Measurements from ENCODE around the gene DHRS2. TPM values are rescaled to one million over a fixed set of nuclear protein-coding genes. Genes with fewer than 3 reads are reported as not detected.
A peak's percentile ranks its signal among the peaks of the same experiment; 100 is the strongest.

The DHRS2 gene
- total and polyA plus RNA-seq, 2 of the 13 experiments (the other 11 are each of a cell fraction or from before 2014, with no cell fraction given): 1,621 to 3,021 TPM

DNA sequence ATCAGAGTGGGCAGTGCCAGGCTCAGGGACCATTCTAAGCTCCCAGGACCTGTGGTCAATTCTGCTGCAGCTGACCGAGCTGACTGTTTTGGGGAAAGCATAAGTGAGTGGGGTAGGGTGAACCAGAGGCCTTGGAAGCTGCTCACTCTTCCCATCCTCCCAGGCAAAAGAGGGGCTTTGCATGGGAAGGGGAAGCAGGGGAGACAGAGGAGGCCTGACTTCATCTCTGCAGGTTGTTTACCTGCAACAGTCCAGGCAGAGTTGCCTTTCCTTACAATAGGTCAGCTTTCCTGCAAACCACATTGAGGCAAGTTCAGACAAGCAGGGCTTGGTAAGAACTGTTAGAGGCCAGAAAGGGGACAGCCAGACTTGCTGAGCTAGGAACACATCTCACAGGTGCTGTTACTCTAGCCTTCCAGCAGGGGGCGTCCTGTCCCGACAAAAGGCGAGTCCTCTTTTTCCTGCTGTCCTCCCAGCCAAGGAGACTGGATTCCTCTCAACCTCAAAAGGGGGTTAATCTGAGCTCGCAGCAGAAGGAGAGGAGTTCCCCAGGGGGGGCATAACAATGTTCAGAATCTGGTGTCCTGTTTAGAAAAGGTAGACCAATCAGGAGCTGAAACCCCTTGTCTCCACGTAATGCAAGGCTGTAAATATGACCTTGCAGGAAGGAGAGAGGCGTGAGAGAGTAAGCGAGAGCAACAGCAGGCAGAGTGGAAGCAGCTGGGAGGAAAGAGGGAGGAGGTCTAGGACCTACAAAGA, 4.3 kb upstream of the DHRS2 start (continued):
- TF ChIP-seq NFAT5 (CRISPR knock-in tag; IDR thresholded peaks at IDR 0.05) (no peak), JUND (CRISPR knock-in tag; IDR thresholded peaks at IDR 0.05) (no peak), FOXC1 (CRISPR knock-in tag; IDR thresholded peaks at IDR 0.05; ENCODE audit: borderline replicate concordance) (no peak), TRIM22 (IDR thresholded peaks at IDR 0.05) (no peak), NCOR1 (IDR thresholded peaks at IDR 0.05; ENCODE audit: borderline replicate concordance, low read length) (no peak; the same call in 1 of the 2 replicates), ZNF34 (CRISPR knock-in tag; IDR thresholded peaks at IDR 0.05; ENCODE audit: borderline replicate concordance) (peak; percentile 99), ZNF737 (CRISPR knock-in tag; IDR thresholded peaks at IDR 0.05; ENCODE audit: borderline replicate concordance) (no peak), ZNF468 (CRISPR knock-in tag; IDR thresholded peaks at IDR 0.05) (no peak), GTF2F1 (IDR thresholded peaks at IDR 0.05; ENCODE audit: low read length) (peak; percentile 25; the same call in 1 of the 2 replicates), ERF (CRISPR knock-in tag; IDR thresholded peaks at IDR 0.05) (peak; percentile 95), CBX5 (CRISPR knock-in tag; IDR thresholded peaks at IDR 0.05; ENCODE audit: borderline replicate concordance) (peak; percentile 96), ZNF3 (CRISPR knock-in tag; IDR thresholded peaks at IDR 0.05) (peak; percentile 52; the same call in 1 of the 2 replicates), HDAC1 (CRISPR knock-in tag; IDR thresholded peaks at IDR 0.05) (no peak), KDM5B (CRISPR knock-in tag; IDR thresholded peaks at IDR 0.05; ENCODE audit: borderline replicate concordance) (no peak), ZNF354B (CRISPR knock-in tag; IDR thresholded peaks at IDR 0.05) (peak; percentile 79)
- TF ChIP-seq, protein P1, sequence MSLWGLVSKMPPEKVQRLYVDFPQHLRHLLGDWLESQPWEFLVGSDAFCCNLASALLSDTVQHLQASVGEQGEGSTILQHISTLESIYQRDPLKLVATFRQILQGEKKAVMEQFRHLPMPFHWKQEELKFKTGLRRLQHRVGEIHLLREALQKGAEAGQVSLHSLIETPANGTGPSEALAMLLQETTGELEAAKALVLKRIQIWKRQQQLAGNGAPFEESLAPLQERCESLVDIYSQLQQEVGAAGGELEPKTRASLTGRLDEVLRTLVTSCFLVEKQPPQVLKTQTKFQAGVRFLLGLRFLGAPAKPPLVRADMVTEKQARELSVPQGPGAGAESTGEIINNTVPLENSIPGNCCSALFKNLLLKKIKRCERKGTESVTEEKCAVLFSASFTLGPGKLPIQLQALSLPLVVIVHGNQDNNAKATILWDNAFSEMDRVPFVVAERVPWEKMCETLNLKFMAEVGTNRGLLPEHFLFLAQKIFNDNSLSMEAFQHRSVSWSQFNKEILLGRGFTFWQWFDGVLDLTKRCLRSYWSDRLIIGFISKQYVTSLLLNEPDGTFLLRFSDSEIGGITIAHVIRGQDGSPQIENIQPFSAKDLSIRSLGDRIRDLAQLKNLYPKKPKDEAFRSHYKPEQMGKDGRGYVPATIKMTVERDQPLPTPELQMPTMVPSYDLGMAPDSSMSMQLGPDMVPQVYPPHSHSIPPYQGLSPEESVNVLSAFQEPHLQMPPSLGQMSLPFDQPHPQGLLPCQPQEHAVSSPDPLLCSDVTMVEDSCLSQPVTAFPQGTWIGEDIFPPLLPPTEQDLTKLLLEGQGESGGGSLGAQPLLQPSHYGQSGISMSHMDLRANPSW (CRISPR knock-in tag; IDR thresholded peaks at IDR 0.05; ENCODE audit: borderline replicate concordance): peak; percentile 69; the same call in 1 of the 2 replicates

Data from HepG2 (cell line).